OCI-LY1 (cell line): Measurements from ENCODE around the gene ZNF598.

Experiments
- H2AFZ ChIP-seq: fragments of 200-600 bp; sonication (generic), shearing (Covaris generic); 2 replicates; pipeline ENCODE4 v1.6.0; 2014; ENCODE audit warnings: antibody characterized with exemption, mild to moderate bottlenecking, low read length
- H3F3A ChIP-seq: fragments of 200-600 bp; sonication (generic), shearing (Covaris generic); 2 replicates; pipeline ENCODE4 v1.6.0; 2014; ENCODE audit warnings: mild to moderate bottlenecking, antibody characterized with exemption, low read length, moderate library complexity; ENCODE audit not compliant: insufficient read depth
- H3K27ac ChIP-seq: fragments of 200-600 bp; sonication (generic); 2 replicates; pipeline ENCODE4 v1.5.1; 2014; ENCODE audit warnings: low read length, mixed run types, mild to moderate bottlenecking, low read depth; ENCODE audit not compliant: poor library complexity, severe bottlenecking
- H3K27me3 ChIP-seq: fragments of 200-600 bp; sonication (generic); 2 replicates; pipeline ENCODE4 v1.6.0; 2014; ENCODE audit warnings: antibody characterized with exemption, mild to moderate bottlenecking, low read length, moderate library complexity; ENCODE audit not compliant: insufficient read depth
- H3K36me3 ChIP-seq: fragments of 200-600 bp; sonication (generic); 2 replicates; pipeline ENCODE4 v1.6.1; 2014; ENCODE audit warnings: mild to moderate bottlenecking, antibody characterized with exemption, low read length, moderate library complexity, mixed read lengths; ENCODE audit not compliant: insufficient read depth
- H3K4me1 ChIP-seq: fragments of 200-600 bp; sonication (generic); 2 replicates; pipeline ENCODE4 v1.5.1; 2014; ENCODE audit warnings: mild to moderate bottlenecking, low read length, moderate library complexity; ENCODE audit not compliant: insufficient read depth, severe bottlenecking
- H3K4me2 ChIP-seq: fragments of 200-600 bp; sonication (generic), shearing (Covaris generic); 2 replicates; pipeline ENCODE4 v1.6.1; 2014; ENCODE audit warnings: low read length
- H3K4me3 ChIP-seq: fragments of 200-600 bp; sonication (generic); 2 replicates; pipeline ENCODE4 v1.5.1; 2014; ENCODE audit warnings: low read length, low read depth, mild to moderate bottlenecking, mixed read lengths; ENCODE audit not compliant: poor library complexity, severe bottlenecking
- H3K79me2 ChIP-seq: fragments of 200-600 bp; shearing (Covaris generic); 2 replicates; pipeline ENCODE4 v1.6.1; 2016; ENCODE audit warnings: mixed run types, low read length, mixed read lengths; ENCODE audit not compliant: insufficient read depth
- H3K9ac ChIP-seq: fragments of 200-600 bp; sonication (generic), shearing (Covaris generic); 2 replicates; pipeline ENCODE4 v1.6.1; 2014; ENCODE audit warnings: mild to moderate bottlenecking, low read length, mixed read lengths
- H3K9me2 ChIP-seq: fragments of 200-600 bp; sonication (generic), shearing (Covaris generic); 2 replicates; pipeline ENCODE4 v1.6.1; 2014; ENCODE audit warnings: low read depth, mild to moderate bottlenecking, low read length, mixed read lengths
- H3K9me3 ChIP-seq: fragments of 200-600 bp; shearing (Covaris generic); 2 replicates; pipeline ENCODE4 v1.6.1; 2014; ENCODE audit warnings: low read length, mixed read lengths
- H4K20me1 ChIP-seq: fragments of 200-600 bp; sonication (generic), shearing (Covaris generic); 2 replicates; pipeline ENCODE4 v1.6.0; 2016; ENCODE audit warnings: mild to moderate bottlenecking, low read length; ENCODE audit not compliant: insufficient read depth
- EZH2 ChIP-seq: fragments of 200-600 bp; sonication (generic), shearing (Covaris generic); IDR thresholded peaks from 2 replicates; pipeline ENCODE4 v1.8.0; 2017; ENCODE audit warnings: borderline replicate concordance, mixed run types, mild to moderate bottlenecking, antibody characterized with exemption, low read length, moderate library complexity, mixed read lengths
- TF ChIP-seq, protein P1 (sequence below): fragments of 200-600 bp; sonication (generic), shearing (Covaris generic); IDR thresholded peaks from 2 replicates; pipeline ENCODE4 v1.5.1; 2017; ENCODE audit warnings: mild to moderate bottlenecking, antibody characterized with exemption, low read length, moderate library complexity, mixed read lengths

Gene ZNF598

DNA sequence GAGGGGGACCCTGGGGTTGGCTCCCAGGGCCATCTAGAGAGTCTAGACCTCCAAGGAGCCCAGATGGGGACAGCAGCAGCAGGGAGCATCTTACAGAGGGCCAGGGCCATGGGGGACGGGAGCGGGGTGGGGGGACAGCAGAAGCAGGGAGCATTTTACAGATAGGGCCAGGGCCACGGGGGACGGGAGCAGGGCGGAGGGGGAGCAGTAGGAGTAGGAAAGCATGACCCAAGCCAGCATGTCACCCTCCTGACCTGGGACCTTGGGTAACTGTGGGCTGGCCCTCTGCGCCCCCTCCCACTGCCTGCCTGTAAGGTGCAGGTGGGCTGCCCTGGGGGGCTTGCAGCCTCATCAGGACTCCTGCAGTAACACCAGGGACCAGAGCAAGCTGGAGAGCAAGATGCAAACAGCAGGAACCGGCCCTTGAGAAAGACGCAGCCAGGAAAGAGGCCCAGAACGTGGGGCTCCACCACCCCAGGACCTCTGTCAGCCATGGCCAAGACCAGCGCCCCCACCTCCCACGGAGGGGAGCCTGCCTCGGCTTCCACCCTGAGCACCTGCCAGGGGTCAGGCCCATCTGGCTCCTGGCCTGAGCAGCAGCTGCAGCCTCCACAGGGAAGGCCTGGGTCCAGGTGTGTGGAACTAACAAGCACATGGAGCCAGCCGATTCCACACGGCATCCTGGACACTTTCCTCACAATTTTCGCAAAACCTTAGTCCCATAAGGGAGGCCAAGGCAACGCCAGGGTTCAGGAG lies 2.4 kb downstream of the ZNF598 start:
- H3K9me2 ChIP-seq, result no peaks in the 10 kb centered on the region
- H2AFZ ChIP-seq, result no peak overlapping the region
- H3K27me3 ChIP-seq, result no peaks in the 10 kb centered on the region
- peaks cover 11% of the 10 kb centered on the region for H3K79me2 ChIP-seq
- TF ChIP-seq, protein P1, sequence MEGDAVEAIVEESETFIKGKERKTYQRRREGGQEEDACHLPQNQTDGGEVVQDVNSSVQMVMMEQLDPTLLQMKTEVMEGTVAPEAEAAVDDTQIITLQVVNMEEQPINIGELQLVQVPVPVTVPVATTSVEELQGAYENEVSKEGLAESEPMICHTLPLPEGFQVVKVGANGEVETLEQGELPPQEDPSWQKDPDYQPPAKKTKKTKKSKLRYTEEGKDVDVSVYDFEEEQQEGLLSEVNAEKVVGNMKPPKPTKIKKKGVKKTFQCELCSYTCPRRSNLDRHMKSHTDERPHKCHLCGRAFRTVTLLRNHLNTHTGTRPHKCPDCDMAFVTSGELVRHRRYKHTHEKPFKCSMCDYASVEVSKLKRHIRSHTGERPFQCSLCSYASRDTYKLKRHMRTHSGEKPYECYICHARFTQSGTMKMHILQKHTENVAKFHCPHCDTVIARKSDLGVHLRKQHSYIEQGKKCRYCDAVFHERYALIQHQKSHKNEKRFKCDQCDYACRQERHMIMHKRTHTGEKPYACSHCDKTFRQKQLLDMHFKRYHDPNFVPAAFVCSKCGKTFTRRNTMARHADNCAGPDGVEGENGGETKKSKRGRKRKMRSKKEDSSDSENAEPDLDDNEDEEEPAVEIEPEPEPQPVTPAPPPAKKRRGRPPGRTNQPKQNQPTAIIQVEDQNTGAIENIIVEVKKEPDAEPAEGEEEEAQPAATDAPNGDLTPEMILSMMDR, result no peak
- TF ChIP-seq EZH2, result no peak
- peaks cover 56% of the 10 kb centered on the region for H3K4me1 ChIP-seq
- peaks cover 20% of the 10 kb centered on the region for H3K36me3 ChIP-seq
- no peaks in the 10 kb centered on the region for H4K20me1 ChIP-seq
- peak overlapping the region; percentile 74 for H3K4me2 ChIP-seq
- H3K9me3 ChIP-seq, result no peaks in the 10 kb centered on the region
- H3K4me3 ChIP-seq, result peak overlapping the region; percentile 99
- peak overlapping the region; percentile 53 for H3K27ac ChIP-seq
- peak overlapping the region; percentile 95 for H3K9ac ChIP-seq
- no peaks in the 10 kb centered on the region for H3F3A ChIP-seq

DNA sequence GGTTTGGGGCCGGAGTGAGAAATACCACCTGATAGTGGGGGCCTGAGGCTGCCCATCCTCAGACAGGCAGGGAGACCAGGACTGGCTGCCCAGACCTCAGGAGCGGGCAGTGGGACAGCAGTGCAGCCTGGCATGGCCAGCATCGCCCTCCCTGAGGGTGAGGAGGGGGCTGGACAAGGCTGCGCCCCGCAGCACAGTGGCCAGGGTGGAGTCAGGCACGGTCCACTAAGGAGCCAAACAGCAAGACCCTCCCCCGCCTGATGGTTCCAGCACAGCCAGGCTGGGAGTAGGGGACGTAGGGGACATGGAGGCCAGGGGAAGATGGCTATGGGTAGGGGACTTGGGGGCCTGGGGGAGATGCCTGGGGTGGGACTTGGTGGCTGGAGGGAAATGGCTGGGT lies 3.3 kb downstream of the ZNF598 start:
- Histone ChIP-seq H3K79me2 (peaks cover 11% of the 10 kb centered on the region), H3K9ac (no peak overlapping the region; the same call in 1 of the 2 replicates)

GRCh38 chr16:2005646-2006045 lies 4.0 kb downstream of the ZNF598 start:
- Histone ChIP-seq H4K20me1 (no peaks in the 10 kb centered on the region), H3K4me2 (peak overlapping the region; percentile 48; the same call in 1 of the 2 replicates), H3K79me2 (peaks cover 11% of the 10 kb centered on the region), H3K27me3 (no peaks in the 10 kb centered on the region), H3F3A (no peaks in the 10 kb centered on the region), H3K9ac (no peak overlapping the region; the same call in 1 of the 2 replicates), H3K4me3 (peak overlapping the region; percentile 13), H2AFZ (no peak overlapping the region), H3K27ac (no peak overlapping the region), H3K9me2 (no peaks in the 10 kb centered on the region), H3K4me1 (peaks cover 53% of the 10 kb centered on the region), H3K9me3 (no peaks in the 10 kb centered on the region), H3K36me3 (peaks cover 36% of the 10 kb centered on the region)
- TF ChIP-seq, protein P1, result peak; percentile 78
- TF ChIP-seq EZH2, result no peak

More for the DNA sequence above, 3.3 kb downstream of the ZNF598 start:
- Histone ChIP-seq H2AFZ (no peak overlapping the region), H3K9me2 (no peaks in the 10 kb centered on the region), H3F3A (no peaks in the 10 kb centered on the region), H3K4me3 (peak overlapping the region; percentile 13), H3K4me1 (peaks cover 56% of the 10 kb centered on the region), H3K36me3 (peaks cover 30% of the 10 kb centered on the region), H3K4me2 (peak overlapping the region; percentile 48; the same call in 1 of the 2 replicates), H3K9me3 (no peaks in the 10 kb centered on the region), H4K20me1 (no peaks in the 10 kb centered on the region), H3K27ac (no peak overlapping the region), H3K27me3 (no peaks in the 10 kb centered on the region)
- TF ChIP-seq EZH2, result no peak
- TF ChIP-seq, protein P1, result no peak
